ENCODE measurements around the gene PRSS22.

DNA sequence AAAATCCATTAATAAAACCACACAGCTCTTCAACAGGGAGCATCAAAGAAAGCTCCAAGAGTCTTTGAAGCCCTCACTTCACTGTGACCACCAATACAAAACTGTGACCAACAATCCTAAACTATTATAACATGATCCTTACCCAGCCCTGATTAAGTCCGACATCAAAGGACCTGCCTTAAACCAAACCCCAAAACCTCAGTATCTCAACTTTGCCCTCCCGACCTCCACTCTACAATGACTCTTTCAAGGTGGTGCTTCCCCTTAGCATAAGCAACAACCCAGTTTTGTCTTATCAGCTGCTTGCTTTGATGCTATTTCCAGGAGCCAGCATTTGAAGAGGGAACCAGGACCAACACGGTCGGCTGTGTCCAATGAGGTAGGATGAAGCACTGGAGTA, 8.5 kb upstream of the PRSS22 start:
- TF ChIP-seq, protein P1, sequence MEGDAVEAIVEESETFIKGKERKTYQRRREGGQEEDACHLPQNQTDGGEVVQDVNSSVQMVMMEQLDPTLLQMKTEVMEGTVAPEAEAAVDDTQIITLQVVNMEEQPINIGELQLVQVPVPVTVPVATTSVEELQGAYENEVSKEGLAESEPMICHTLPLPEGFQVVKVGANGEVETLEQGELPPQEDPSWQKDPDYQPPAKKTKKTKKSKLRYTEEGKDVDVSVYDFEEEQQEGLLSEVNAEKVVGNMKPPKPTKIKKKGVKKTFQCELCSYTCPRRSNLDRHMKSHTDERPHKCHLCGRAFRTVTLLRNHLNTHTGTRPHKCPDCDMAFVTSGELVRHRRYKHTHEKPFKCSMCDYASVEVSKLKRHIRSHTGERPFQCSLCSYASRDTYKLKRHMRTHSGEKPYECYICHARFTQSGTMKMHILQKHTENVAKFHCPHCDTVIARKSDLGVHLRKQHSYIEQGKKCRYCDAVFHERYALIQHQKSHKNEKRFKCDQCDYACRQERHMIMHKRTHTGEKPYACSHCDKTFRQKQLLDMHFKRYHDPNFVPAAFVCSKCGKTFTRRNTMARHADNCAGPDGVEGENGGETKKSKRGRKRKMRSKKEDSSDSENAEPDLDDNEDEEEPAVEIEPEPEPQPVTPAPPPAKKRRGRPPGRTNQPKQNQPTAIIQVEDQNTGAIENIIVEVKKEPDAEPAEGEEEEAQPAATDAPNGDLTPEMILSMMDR (conservative IDR thresholded peaks at IDR 0.05; ENCODE audit: low read depth in 2 of 2) = no peak
- TF ChIP-seq, protein P2, sequence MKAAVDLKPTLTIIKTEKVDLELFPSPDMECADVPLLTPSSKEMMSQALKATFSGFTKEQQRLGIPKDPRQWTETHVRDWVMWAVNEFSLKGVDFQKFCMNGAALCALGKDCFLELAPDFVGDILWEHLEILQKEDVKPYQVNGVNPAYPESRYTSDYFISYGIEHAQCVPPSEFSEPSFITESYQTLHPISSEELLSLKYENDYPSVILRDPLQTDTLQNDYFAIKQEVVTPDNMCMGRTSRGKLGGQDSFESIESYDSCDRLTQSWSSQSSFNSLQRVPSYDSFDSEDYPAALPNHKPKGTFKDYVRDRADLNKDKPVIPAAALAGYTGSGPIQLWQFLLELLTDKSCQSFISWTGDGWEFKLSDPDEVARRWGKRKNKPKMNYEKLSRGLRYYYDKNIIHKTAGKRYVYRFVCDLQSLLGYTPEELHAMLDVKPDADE (IDR thresholded peaks at IDR 0.05) = no peak
- TF ChIP-seq POLR2AphosphoS5 (IDR thresholded peaks at IDR 0.05; ENCODE audit: low read depth) (no peak), EZH2phosphoT487 (IDR thresholded peaks at IDR 0.05; ENCODE audit: unreplicated experiment) (no peak), EZH2 (IDR thresholded peaks at IDR 0.05; ENCODE audit: low read depth, unreplicated experiment) (no peak), NANOG (IDR thresholded peaks at IDR 0.05; ENCODE audit: borderline replicate concordance) (no peak), STAT1 (IDR thresholded peaks at IDR 0.05; ENCODE audit: unreplicated experiment) (no peak), CREB1 (CRISPR knock-in tag; IDR thresholded peaks at IDR 0.05; ENCODE audit: low read depth) (no peak), JUNB (IDR thresholded peaks at IDR 0.05; ENCODE audit: unreplicated experiment) (no peak), ZNF114 (CRISPR knock-in tag; IDR thresholded peaks at IDR 0.05) (no peak), ZNF331 (CRISPR knock-in tag; IDR thresholded peaks at IDR 0.05; ENCODE audit: low read depth) (no peak)
- TF ChIP-seq, protein P3, sequence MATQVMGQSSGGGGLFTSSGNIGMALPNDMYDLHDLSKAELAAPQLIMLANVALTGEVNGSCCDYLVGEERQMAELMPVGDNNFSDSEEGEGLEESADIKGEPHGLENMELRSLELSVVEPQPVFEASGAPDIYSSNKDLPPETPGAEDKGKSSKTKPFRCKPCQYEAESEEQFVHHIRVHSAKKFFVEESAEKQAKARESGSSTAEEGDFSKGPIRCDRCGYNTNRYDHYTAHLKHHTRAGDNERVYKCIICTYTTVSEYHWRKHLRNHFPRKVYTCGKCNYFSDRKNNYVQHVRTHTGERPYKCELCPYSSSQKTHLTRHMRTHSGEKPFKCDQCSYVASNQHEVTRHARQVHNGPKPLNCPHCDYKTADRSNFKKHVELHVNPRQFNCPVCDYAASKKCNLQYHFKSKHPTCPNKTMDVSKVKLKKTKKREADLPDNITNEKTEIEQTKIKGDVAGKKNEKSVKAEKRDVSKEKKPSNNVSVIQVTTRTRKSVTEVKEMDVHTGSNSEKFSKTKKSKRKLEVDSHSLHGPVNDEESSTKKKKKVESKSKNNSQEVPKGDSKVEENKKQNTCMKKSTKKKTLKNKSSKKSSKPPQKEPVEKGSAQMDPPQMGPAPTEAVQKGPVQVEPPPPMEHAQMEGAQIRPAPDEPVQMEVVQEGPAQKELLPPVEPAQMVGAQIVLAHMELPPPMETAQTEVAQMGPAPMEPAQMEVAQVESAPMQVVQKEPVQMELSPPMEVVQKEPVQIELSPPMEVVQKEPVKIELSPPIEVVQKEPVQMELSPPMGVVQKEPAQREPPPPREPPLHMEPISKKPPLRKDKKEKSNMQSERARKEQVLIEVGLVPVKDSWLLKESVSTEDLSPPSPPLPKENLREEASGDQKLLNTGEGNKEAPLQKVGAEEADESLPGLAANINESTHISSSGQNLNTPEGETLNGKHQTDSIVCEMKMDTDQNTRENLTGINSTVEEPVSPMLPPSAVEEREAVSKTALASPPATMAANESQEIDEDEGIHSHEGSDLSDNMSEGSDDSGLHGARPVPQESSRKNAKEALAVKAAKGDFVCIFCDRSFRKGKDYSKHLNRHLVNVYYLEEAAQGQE (IDR thresholded peaks at IDR 0.05; ENCODE audit: unreplicated experiment) = no peak
- TF ChIP-seq, protein P4, sequence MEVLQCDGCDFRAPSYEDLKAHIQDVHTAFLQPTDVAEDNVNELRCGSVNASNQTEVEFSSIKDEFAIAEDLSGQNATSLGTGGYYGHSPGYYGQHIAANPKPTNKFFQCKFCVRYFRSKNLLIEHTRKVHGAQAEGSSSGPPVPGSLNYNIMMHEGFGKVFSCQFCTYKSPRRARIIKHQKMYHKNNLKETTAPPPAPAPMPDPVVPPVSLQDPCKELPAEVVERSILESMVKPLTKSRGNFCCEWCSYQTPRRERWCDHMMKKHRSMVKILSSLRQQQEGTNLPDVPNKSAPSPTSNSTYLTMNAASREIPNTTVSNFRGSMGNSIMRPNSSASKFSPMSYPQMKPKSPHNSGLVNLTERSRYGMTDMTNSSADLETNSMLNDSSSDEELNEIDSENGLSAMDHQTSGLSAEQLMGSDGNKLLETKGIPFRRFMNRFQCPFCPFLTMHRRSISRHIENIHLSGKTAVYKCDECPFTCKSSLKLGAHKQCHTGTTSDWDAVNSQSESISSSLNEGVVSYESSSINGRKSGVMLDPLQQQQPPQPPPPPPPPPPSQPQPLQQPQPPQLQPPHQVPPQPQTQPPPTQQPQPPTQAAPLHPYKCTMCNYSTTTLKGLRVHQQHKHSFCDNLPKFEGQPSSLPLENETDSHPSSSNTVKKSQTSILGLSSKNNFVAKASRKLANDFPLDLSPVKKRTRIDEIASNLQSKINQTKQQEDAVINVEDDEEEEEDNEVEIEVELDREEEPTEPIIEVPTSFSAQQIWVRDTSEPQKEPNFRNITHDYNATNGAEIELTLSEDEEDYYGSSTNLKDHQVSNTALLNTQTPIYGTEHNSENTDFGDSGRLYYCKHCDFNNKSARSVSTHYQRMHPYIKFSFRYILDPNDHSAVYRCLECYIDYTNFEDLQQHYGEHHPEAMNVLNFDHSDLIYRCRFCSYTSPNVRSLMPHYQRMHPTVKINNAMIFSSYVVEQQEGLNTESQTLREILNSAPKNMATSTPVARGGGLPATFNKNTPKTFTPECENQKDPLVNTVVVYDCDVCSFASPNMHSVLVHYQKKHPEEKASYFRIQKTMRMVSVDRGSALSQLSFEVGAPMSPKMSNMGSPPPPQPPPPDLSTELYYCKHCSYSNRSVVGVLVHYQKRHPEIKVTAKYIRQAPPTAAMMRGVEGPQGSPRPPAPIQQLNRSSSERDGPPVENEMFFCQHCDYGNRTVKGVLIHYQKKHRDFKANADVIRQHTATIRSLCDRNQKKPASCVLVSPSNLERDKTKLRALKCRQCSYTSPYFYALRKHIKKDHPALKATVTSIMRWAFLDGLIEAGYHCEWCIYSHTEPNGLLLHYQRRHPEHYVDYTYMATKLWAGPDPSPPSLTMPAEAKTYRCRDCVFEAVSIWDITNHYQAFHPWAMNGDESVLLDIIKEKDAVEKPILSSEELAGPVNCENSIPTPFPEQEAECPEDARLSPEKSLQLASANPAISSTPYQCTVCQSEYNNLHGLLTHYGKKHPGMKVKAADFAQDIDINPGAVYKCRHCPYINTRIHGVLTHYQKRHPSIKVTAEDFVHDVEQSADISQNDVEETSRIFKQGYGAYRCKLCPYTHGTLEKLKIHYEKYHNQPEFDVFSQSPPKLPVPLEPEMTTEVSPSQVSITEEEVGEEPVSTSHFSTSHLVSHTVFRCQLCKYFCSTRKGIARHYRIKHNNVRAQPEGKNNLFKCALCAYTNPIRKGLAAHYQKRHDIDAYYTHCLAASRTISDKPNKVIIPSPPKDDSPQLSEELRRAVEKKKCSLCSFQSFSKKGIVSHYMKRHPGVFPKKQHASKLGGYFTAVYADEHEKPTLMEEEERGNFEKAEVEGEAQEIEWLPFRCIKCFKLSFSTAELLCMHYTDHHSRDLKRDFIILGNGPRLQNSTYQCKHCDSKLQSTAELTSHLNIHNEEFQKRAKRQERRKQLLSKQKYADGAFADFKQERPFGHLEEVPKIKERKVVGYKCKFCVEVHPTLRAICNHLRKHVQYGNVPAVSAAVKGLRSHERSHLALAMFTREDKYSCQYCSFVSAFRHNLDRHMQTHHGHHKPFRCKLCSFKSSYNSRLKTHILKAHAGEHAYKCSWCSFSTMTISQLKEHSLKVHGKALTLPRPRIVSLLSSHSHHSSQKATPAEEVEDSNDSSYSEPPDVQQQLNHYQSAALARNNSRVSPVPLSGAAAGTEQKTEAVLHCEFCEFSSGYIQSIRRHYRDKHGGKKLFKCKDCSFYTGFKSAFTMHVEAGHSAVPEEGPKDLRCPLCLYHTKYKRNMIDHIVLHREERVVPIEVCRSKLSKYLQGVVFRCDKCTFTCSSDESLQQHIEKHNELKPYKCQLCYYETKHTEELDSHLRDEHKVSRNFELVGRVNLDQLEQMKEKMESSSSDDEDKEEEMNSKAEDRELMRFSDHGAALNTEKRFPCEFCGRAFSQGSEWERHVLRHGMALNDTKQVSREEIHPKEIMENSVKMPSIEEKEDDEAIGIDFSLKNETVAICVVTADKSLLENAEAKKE (CRISPR knock-in tag; IDR thresholded peaks at IDR 0.05) = no peak

Data from GM23338 (cell line).